Putamen (tissue), 1 donor: ENCODE data around the gene DCTN3.

Experiments
- DNase-seq: peaks from one replicate; pipeline ENCODE4 v3.0.0-alpha.2; 2016; ENCODE audit warnings: low spot score

Gene DCTN3

DNA sequence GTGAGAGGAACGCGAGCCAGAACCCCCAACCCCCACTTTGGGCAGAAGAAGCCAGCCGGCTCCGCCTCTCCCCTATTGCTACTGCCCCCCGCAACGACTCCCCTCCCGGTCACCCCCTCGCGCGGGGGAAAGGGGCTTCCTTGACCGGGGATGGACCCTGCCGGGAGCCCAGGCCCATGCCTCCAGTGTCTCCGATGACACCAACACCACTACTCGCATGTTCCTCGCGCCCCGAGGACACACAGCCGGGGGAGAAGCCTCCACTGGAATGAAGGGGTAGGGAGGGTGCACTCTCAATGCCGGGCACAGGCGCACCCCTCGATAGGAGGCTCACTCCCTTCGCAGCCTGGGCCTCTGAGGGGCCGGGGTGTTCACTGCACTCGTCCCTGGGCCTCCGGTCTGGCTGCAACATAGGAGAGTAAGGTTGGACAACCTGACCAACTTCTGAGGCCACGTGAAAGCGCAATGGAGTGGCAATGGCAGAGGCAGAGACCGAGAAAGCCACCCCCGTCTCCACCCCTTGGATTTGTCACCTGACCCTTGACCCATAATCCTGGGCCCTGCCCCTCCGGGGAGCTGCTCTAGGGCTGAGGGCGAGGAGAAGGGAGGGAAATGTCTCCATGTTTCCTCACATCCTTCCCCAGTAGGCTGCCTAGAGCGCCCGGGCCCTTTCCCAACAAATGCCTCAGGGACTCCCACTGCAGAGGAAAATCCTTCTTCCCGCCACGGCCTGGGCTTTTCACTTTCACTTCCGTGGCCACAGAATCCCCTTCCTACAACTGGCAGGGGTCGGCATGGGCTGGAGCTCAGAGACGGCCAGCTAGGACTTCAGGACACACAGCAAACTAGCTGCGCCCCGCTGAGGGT, 29.7 kb downstream of the DCTN3 start:
- no peak for DNase-seq

GRCh38 chr9:34589636-34590380, 30.5 kb downstream of the DCTN3 start, which contains the start of gene CNTFR:
TSS of gene CNTFR (minus strand) at chr9:34589724. CDS start at chr9:34568981, 20,743 bp downstream.
- DNase-seq: peak; percentile 74

DNA sequence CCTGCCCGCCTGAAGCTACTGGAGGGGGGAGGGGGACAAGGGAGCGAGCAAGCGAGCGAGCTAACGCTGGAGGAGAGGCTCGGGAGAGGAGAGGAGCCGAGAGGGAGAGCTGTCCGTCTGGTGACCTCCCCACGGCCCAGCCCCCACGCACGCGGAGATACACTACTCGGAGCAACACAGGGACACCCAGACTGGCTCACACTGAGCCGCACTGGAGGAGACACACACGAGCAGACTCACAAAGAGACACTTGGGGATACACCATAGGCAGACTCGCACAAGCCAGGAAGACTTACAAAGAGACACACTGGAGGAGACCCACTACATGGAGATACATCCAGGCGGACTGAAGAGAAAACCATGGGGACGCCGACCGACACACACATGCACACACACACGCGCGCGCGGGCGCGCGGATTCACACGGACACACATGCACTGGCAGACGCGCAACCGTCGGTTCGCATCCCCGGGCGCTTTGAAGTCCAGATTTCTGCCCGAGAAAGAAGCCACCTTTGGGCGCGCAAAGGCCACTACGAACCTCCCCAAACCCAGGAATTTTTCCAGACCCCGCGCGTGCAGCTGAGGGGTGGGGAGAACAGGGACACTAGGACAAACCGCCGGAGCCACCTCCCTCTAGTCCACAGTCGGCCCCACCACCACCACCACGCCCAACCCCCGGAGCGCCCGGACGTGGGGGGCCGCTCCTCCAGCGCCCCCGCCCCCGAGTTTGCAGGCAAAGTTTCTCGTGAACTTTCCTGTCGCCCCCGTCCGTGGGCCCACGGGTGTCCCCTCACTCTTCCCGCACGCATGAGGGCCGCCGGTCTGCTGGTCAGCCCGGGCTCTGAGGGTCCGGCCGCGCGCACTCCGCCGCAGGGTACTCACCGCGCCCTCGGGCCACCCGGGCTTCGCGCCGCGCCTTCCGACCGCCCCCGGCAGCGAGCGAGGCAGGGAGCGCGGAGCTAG, 31.3 kb downstream of the DCTN3 start:
- no peak for DNase-seq

DNA sequence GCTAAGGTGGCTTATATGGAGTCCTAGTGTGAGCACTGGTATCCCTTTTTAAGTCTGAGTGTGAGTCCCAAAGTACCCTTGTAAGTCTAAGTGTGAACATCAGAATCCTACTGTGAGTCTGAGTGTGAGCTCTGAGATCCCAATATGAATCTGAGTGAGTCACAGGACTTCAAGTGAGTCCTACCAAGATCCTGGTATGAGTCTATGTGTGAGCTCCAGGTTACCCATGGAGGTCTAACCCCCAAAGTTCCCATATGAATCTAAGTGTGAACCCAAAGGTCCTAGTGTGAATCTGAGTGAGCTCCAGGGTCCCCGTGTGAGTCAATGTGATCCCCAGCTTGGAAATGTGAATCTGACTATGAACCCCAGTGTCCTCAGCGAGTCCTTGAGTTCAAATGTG, 33.0 kb downstream of the DCTN3 start:
- no peak for DNase-seq

GRCh38 chr9:34585946-34586669, 34.2 kb downstream of the DCTN3 start:
- no peak for DNase-seq

DNA sequence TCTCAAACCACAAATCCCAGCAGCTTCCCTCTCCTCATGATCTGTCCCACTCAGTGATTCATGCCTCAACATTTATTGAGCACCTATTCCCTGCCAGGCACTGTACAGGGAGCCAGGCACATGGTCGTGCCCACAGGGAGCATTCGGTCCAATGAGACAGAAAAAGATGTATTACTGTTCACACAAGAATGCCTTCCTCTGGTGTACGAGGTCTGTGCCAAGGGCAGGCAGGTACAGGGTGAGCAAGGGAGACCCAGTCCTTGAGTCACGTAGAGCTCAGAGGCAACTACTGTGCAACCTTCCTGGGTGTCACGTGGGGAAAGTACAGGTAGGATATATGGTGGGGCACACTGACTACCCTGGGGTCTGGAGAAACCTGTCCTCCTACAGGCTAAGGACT, 35.3 kb downstream of the DCTN3 start:
- no peak for DNase-seq

GRCh38 chr9:34582787-34583186, 37.5 kb downstream of the DCTN3 start:
- no peak for DNase-seq

DNA sequence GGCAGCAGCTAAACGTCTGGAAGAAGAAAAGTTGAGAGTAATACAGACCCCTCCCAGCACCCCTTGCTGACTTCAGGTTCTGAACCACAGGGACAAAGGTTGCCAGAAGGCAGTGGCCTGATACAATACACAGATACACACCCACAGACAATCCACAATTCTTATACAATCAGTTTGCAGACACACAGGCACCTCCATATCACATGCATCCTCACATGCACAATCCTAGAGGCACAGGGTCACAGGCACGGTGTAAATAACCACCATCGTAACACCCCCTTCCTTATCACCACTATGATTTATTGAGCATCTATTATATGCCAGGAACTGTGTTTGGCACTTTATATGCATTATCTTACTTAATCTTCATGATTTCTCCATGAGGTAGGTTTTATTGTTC, 39.0 kb downstream of the DCTN3 start:
- no peak for DNase-seq

DNA sequence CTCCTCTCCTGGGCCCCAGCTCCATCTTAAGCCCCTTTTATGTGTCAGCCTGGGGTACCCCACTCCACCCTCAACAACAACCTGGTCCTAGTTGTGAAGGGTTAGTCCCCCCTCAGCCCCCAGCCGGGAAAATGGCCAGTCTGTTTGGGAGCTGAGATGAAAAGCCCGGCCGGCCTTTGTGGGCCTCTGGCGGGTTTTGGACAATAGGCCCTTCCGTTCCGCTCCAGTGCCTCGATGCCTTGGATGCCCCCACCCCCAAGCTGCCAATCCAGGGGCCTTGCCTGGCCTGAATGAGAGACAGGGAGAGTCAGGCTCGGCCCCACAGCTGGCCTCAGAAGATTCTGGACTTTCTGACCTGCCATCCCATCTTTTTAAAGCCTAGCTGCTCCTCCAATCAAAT, 39.9 kb downstream of the DCTN3 start:
- DNase-seq: no peak

DNA sequence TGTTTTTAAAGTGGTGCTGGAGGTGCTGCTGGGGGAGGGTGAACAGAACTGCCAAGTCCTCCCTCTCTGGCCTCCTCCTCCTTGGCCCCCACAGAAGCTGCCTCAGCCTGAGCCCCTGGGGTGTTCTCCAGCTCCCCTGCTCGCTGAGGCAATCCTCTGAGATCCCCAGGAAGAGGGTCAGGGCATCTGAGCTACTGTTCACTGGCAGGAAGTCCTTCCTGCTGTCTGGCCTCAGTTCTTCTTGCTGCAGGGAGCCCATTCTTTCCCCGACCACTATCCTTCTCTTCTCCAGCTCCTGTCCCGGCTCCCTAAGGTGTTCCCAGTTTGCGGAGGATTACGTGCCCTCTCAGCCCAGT, 40.5 kb downstream of the DCTN3 start:
- no peak for DNase-seq

- no peak for DNase-seq
Observed at GRCh38 chr9:34579104-34579807, 41.0 kb downstream of the DCTN3 start.

GRCh38 chr9:34578241-34579103, 41.8 kb downstream of the DCTN3 start:
- DNase-seq: no peak

- no peak for DNase-seq
Observed at GRCh38 chr9:34577400-34578240, 42.7 kb downstream of the DCTN3 start.

- DNase-seq: no peak
Observed at GRCh38 chr9:34576597-34577399, 43.5 kb downstream of the DCTN3 start.

DNA sequence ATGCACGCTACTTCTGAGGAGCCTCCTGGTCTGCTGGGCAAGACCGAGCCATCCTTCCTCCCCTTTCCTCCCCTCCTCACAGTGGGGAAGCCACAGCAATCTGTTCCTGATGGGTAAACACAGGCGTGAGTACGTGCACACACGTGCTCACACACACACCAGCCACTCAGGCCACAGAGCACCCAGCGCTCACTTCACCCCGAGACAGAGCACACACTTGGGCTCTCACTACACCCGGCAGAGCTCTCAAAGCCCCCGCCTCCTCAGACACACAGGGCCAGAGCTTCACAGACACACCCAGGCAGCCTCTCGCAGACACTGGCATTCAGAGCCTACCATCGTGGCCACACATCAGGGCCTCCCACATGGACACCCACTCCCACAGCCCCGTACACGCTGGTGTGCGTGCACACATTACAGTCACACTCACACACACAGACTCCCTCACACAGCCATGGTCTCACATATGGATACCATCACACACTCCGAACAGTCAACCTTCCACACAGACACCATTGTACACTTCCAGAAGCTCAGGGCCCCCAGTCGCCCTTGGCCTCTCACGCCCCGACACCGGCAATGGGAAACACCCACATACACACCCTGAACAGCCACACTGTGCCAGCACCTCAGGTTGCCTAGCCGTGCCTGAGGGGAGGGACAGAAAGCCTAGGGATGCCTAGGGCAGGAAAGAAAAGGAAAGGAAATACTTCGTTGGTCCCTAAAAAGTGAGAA, 44.3 kb downstream of the DCTN3 start:
- no peak for DNase-seq

- DNase-seq: no peak
Observed at GRCh38 chr9:34575241-34575640, 45.1 kb downstream of the DCTN3 start.

DNA sequence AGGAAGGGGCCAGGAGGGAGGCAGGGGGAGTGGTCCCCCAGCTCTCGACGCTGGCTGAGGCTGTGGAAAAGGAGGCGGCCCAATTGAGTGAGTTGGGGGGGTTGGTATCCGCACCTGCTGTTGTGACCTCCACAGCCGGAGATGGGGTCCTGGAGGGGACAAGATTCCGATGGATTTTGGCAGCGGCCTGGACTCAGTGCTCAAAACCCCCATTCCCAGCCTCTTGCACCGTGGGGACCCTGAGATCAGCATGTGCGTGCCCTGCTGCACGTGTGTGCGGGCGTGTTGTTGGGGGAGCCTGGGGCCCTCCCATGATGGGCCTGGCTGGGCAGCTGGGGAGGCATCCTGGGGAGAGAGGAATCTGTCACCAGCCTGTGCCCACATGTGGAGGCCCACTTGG, 45.7 kb downstream of the DCTN3 start:
- no peak for DNase-seq
